Mesendoderm (in vitro differentiated cells): ENCODE measurements around the gene ANKZF1.

ENCODE experiments used
- DNase-seq: peaks from one replicate; pipeline ENCODE4 v3.0.0; 2013
- H2AK5ac ChIP-seq: 2 replicates; pipeline ENCODE4 v1.6.1; 2013; ENCODE audit warnings: low read length, inconsistent platforms
- H2BK120ac ChIP-seq: 2 replicates; pipeline ENCODE4 v1.6.1; 2013; ENCODE audit warnings: low read depth, mild to moderate bottlenecking, low read length, moderate library complexity, mixed read lengths
- H2BK15ac ChIP-seq: replicated peaks from 2 replicates; pipeline ENCODE4 v1.6.1; 2013; ENCODE audit warnings: low read depth, mild to moderate bottlenecking, moderate library complexity
- H2BK5ac ChIP-seq: 2 replicates; pipeline ENCODE4 v1.6.1; 2013; ENCODE audit warnings: low read length, inconsistent platforms
- H3K18ac ChIP-seq: 2 replicates; pipeline ENCODE4 v1.6.1; 2013; ENCODE audit warnings: mild to moderate bottlenecking, low read length, mixed read lengths
- H3K23ac ChIP-seq: one replicate; pipeline ENCODE4 v1.6.1; 2013; ENCODE audit warnings: low read length
- H3K27ac ChIP-seq: 2 replicates; pipeline ENCODE4 v1.5.1; 2013; ENCODE audit warnings: low read depth, mild to moderate bottlenecking, inconsistent platforms, low read length, moderate library complexity
- H3K27me3 ChIP-seq: 2 replicates; pipeline ENCODE4 v1.6.1; 2013; ENCODE audit warnings: low read length, control low read depth, mild to moderate bottlenecking, inconsistent platforms; ENCODE audit not compliant: insufficient read depth, poor library complexity
- H3K36me3 ChIP-seq: 2 replicates; pipeline ENCODE4 v1.6.1; 2013; ENCODE audit warnings: low read length, inconsistent platforms; ENCODE audit not compliant: control insufficient read depth, insufficient read depth
- H3K4ac ChIP-seq: one replicate; pipeline ENCODE4 v1.6.1; 2013; ENCODE audit warnings: low read depth, mild to moderate bottlenecking, low read length, moderate library complexity
- H3K4me1 ChIP-seq: 2 replicates; pipeline ENCODE4 v1.6.1; 2013; ENCODE audit warnings: low read depth, low read length, inconsistent platforms; ENCODE audit not compliant: control insufficient read depth
- H3K4me2 ChIP-seq: 2 replicates; pipeline ENCODE4 v1.6.1; 2013; ENCODE audit warnings: low read length
- H3K4me3 ChIP-seq: 2 replicates; pipeline ENCODE4 v1.5.1; 2013; ENCODE audit warnings: mild to moderate bottlenecking, low read length
- H3K56ac ChIP-seq: one replicate; pipeline ENCODE4 v1.6.1; 2013; ENCODE audit warnings: low read length
- H3K79me1 ChIP-seq: 2 replicates; pipeline ENCODE4 v1.6.1; 2013; ENCODE audit warnings: low read length, inconsistent platforms
- H3K79me2 ChIP-seq: 2 replicates; pipeline ENCODE4 v1.6.1; 2013; ENCODE audit warnings: mild to moderate bottlenecking, low read length; ENCODE audit not compliant: control insufficient read depth, insufficient read depth
- H3K9ac ChIP-seq: 2 replicates; pipeline ENCODE4 v1.6.1; 2013; ENCODE audit warnings: low read length, inconsistent platforms
- H4K5ac ChIP-seq: one replicate; pipeline ENCODE4 v1.6.1; 2013; ENCODE audit warnings: low read length
- H4K8ac ChIP-seq: one replicate; pipeline ENCODE4 v1.6.1; 2013; ENCODE audit warnings: low read depth, mild to moderate bottlenecking, control low read depth, low read length, moderate library complexity
- WGBS: extraction: QIAGEN DNeasy Blood & Tissue Kit; methylation state at CpG from one replicate; pipeline ENCODE4 v1.1.7; 2013; ENCODE audit warnings: low lambda C conversion rate, missing lambda C conversion rate; ENCODE audit not compliant: insufficient coverage; ENCODE audit errors: extremely low coverage; 5-methylcytosine and 5-hydroxymethylcytosine counted together

The ANKZF1 gene

DNA sequence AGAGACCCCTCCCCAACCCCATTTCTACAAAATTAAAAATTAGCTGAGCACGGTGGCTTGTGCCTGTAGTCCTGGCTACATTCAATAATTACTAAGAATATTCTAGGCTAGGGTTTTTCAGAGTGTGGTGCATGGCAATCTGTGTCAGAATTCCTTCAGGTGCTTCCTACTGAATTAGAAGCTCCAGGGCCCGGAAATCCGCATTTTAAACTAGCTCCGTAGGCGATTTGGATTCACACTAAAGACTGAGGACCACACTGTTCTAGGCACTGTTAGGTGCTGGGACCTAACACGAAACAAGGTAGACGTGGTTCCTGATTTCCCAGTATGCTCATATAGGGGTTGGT, 23.7 kb upstream of the ANKZF1 start:
- no peak overlapping the region for H2AK5ac ChIP-seq
- H3K27me3 ChIP-seq = no peaks in the 10 kb centered on the region
- H3K27ac ChIP-seq = no peak overlapping the region
- H3K4me3 ChIP-seq = peak overlapping the region; percentile 0
- no peaks in the 10 kb centered on the region for H3K79me2 ChIP-seq
- no peak overlapping the region for H4K8ac ChIP-seq
- WGBS = no CpG with 5 or more reads among the region's 7 CpGs
- no peak overlapping the region for H3K18ac ChIP-seq
- no peak overlapping the region for H2BK120ac ChIP-seq
- no peak overlapping the region for H2BK5ac ChIP-seq
- no peak overlapping the region for H2BK15ac ChIP-seq
- no peak overlapping the region for H4K5ac ChIP-seq
- H3K36me3 ChIP-seq = no peaks in the 10 kb centered on the region
- DNase-seq = no peak
- peak overlapping the region; percentile 55 for H3K9ac ChIP-seq
- H3K4me1 ChIP-seq = peaks cover 4% of the 10 kb centered on the region
- H3K4me2 ChIP-seq = peak overlapping the region; percentile 47
- H3K23ac ChIP-seq = no peak overlapping the region
- H3K56ac ChIP-seq = peak overlapping the region; percentile 75
- no peaks in the 10 kb centered on the region for H3K79me1 ChIP-seq
- no peak overlapping the region for H3K4ac ChIP-seq

DNA sequence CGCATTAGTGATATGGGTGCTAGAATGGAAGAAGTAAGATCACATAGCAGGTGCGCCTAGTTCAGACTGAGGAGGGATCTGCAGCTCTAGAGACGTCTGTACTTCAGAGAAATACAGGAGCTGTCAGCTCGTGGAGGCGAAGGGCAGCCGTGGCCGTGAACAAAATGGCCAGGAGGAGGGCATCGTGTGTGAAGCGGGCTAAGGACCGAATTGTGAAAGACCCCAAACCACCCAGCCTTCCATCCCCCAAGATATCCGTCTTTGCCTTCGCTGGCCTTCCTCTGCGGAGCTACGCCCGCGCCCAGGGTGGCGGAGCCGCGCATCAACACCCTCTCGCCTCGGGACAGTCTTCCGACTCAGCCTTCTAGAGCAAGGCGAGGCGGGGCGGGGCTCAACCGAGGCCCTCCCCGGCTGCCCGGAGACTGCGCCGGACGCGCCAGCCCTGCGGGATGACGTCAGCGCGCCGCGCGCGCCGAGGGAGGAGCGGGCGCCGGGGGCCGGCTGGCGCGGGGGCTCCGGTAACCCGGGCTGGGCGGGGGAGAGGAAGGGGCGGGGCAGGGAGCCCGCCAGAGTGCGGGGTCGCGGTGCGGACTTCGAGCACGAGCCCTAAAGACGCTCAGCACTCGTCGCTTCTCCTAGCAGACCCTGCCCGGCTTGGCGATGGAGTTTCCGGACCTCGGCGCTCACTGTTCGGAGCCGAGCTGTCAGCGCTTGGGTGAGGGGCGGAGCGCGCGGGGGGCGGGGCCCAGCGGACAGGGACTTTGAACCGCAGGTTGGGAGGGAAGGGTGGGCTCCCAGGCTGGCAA, 23.1 kb upstream of the ANKZF1 start, which contains the start of gene ZFAND2B:
TSS of gene ZFAND2B (plus strand) at position 455 of the 806 bp plus-strand sequence. CDS start at position 661, 206 bp downstream.
- no peak within 1 kb of the TSS for H3K23ac ChIP-seq
- peak within 1 kb of the TSS; percentile 96 for H3K56ac ChIP-seq
- peaks cover 4% of the 10 kb centered on the region for H3K4me1 ChIP-seq
- peak within 1 kb of the TSS; percentile 79 for H3K27ac ChIP-seq
- H3K79me1 ChIP-seq = no peaks in the 10 kb centered on the region
- peak within 1 kb of the TSS; percentile 91 for H3K4me2 ChIP-seq
- H3K4me3 ChIP-seq = peak within 1 kb of the TSS; percentile 68
- H3K4ac ChIP-seq = no peak within 1 kb of the TSS
- DNase-seq = peak; percentile 96
- no peaks in the 10 kb centered on the region for H3K27me3 ChIP-seq
- H2AK5ac ChIP-seq = no peak within 1 kb of the TSS
- no peak within 1 kb of the TSS for H2BK120ac ChIP-seq
- peak within 1 kb of the TSS; percentile 79 for H3K9ac ChIP-seq
- H2BK15ac ChIP-seq = no peak within 1 kb of the TSS
- WGBS = no CpG with 5 or more reads among the region's 76 CpGs
- peak within 1 kb of the TSS; percentile 68 for H3K18ac ChIP-seq
- no peaks in the 10 kb centered on the region for H3K79me2 ChIP-seq
- H3K36me3 ChIP-seq = no peaks in the 10 kb centered on the region
- H4K8ac ChIP-seq = no peak within 1 kb of the TSS
- no peak within 1 kb of the TSS for H2BK5ac ChIP-seq
- H4K5ac ChIP-seq = no peak within 1 kb of the TSS

DNA sequence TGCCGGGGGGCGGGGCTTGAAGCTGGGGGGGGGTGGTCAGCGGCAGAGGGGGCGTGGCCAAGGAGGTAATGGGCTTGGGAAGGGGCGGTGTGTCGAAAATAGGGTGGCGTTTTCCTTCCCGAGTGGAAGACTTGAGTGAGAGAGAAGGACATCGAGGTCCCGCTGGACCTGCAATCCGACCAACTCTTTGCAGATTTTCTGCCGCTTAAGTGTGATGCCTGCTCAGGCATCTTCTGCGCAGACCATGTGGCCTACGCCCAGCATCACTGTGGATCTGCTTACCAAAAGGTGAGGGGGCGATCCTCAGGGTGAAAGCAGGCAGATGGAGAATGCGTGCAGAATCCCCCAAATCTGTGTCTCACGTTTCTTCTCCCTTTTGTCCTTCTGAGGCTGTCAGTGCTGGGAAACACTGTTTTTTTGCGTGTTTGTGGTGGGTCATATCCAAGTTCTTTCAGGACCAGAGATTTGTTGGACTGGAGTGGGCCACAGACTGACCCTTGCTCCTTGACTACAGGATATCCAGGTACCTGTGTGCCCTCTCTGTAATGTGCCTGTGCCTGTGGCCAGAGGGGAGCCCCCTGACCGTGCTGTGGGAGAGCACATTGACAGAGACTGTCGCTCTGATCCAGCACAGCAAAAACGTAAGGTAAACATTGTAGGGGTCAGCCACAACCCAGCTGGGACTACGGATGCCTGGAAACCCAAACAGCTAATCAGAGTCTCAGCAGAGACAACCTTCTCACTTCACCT, 22.3 kb upstream of the ANKZF1 start:
- WGBS = no CpG with 5 or more reads among the region's 22 CpGs

DNA sequence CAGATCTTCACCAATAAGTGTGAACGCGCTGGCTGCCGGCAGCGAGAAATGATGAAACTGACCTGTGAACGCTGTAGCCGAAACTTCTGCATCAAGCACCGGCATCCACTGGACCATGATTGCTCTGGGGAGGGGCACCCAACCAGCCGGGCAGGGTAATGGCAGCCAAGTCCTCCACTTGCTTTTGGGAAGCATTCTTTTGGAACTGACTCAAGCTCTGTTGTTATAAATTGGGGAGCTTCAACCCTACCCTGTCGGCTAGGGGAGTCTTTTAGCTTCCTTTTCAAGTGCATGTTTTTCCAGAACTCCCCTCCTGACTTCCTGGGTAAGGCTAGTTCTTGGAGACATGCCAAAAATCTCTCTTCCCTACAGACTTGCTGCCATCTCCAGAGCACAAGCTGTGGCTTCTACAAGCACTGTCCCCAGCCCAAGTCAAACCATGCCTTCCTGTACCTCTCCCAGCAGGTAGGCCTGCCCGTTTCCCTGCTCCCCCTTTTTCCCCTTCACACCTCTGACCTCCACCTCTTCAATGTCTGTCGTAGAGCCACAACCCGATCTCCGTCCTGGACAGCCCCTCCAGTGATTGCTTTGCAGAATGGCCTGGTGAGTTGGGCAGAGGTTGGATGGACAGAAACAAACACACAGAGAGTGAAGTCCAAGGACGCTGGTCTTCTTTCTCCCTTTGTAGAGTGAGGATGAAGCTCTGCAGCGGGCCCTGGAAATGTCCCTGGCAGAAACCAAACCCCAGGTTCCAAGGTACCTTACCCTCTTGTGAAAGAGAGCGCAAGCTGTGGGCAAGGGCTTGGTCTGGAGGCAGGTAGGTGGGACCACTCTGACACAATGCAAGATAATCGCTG, 21.5 kb upstream of the ANKZF1 start:
- DNase-seq = no peak
- Histone ChIP-seq H2AK5ac (no peak overlapping the region), H3K4me2 (no peak overlapping the region), H3K23ac (no peak overlapping the region), H3K56ac (no peak overlapping the region), H3K27ac (no peak overlapping the region), H2BK120ac (no peak overlapping the region), H3K36me3 (peaks cover 2% of the 10 kb centered on the region), H3K4me3 (no peak overlapping the region), H3K79me2 (no peaks in the 10 kb centered on the region), H3K27me3 (no peaks in the 10 kb centered on the region), H2BK15ac (no peak overlapping the region), H4K5ac (no peak overlapping the region), H2BK5ac (no peak overlapping the region), H4K8ac (no peak overlapping the region), H3K4ac (no peak overlapping the region), H3K4me1 (peaks cover 4% of the 10 kb centered on the region), H3K9ac (no peak overlapping the region), H3K18ac (no peak overlapping the region), H3K79me1 (no peaks in the 10 kb centered on the region)
- no CpG with 5 or more reads among the region's 17 CpGs for WGBS

More for the DNA sequence above, 22.3 kb upstream of the ANKZF1 start:
- H3K56ac ChIP-seq = peak overlapping the region; percentile 88
- peak; percentile 20 for DNase-seq
- H3K79me1 ChIP-seq = no peaks in the 10 kb centered on the region
- H3K27ac ChIP-seq = no peak overlapping the region
- no peak overlapping the region for H3K18ac ChIP-seq
- no peak overlapping the region for H2BK15ac ChIP-seq
- H3K4me3 ChIP-seq = peak overlapping the region; percentile 46
- no peak overlapping the region for H4K8ac ChIP-seq
- no peak overlapping the region for H2BK5ac ChIP-seq
- no peak overlapping the region for H2BK120ac ChIP-seq
- H3K36me3 ChIP-seq = peaks cover 2% of the 10 kb centered on the region
- no peak overlapping the region for H4K5ac ChIP-seq
- no peaks in the 10 kb centered on the region for H3K79me2 ChIP-seq
- H3K4ac ChIP-seq = no peak overlapping the region
- H3K23ac ChIP-seq = no peak overlapping the region
- peak overlapping the region; percentile 91 for H3K4me2 ChIP-seq
- H3K4me1 ChIP-seq = peaks cover 4% of the 10 kb centered on the region
- H2AK5ac ChIP-seq = no peak overlapping the region
- peak overlapping the region; percentile 70 for H3K9ac ChIP-seq
- H3K27me3 ChIP-seq = no peaks in the 10 kb centered on the region

DNA sequence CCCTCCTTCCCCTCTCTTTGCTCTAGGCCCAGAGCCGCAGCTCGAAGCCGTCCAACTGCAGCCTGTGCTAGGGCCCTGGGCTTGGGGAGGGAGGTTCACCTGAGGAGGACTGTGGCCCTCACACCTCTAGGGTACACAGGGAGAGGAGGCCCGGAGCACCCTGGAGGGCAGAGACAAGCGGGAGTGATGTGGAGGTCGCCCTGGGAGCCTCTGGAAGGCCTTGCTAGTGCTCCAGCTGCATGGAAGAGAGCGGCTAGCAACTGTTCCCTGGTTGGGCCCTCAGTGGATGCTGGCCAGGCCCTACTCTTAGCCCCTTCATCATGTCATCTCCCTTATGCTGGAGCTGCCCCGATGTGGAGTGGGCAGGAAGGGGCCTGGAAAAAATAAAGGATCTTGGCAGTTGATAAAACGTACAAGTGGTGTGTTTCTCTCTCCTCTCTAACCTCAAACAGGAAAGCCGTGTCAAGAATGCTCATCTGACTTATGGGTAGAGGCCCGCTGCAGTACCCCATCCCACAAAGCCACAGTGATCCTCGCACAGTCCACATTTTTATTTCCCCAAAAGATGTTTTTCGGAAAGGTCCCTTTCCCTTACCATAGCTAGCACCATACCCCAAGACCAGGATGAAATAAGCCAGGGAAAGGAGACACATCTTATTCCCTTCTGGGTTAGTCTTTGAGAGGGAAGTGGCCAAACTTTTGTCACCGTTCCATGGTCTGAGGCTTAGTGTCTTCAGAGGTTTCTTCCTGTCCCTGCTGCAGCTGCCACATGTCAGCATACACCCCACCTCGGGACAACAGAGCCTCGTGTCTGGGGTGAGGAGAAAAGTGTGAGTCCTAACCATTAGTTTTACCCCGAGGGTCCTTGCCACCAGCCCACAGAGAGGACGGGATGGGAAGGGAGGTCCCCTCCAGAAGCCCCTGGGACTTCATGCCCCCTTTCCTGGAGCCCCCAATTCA, 20.1 kb upstream of the ANKZF1 start:
- WGBS = no CpG with 5 or more reads among the region's 18 CpGs
- peaks cover 4% of the 10 kb centered on the region for H3K36me3 ChIP-seq
- no peak overlapping the region for H3K4ac ChIP-seq

More for the DNA sequence above, 20.1 kb upstream of the ANKZF1 start:
- H2AK5ac ChIP-seq = no peak overlapping the region
- DNase-seq = no peak
- no peak overlapping the region for H3K4me3 ChIP-seq
- H2BK5ac ChIP-seq = no peak overlapping the region
- H3K23ac ChIP-seq = no peak overlapping the region
- no peak overlapping the region for H3K18ac ChIP-seq
- no peak overlapping the region for H3K9ac ChIP-seq
- no peak overlapping the region for H4K8ac ChIP-seq
- no peak overlapping the region for H3K27ac ChIP-seq
- no peaks in the 10 kb centered on the region for H3K79me2 ChIP-seq
- no peaks in the 10 kb centered on the region for H3K27me3 ChIP-seq
- H4K5ac ChIP-seq = no peak overlapping the region
- H3K4me1 ChIP-seq = peaks cover 4% of the 10 kb centered on the region
- H3K56ac ChIP-seq = no peak overlapping the region
- H2BK120ac ChIP-seq = no peak overlapping the region
- H3K4me2 ChIP-seq = no peak overlapping the region
- H2BK15ac ChIP-seq = no peak overlapping the region
- H3K79me1 ChIP-seq = no peaks in the 10 kb centered on the region
